HCT116 (cell line): ENCODE measurements around the gene SAMD14. TPM values are rescaled to one million over a fixed set of nuclear protein-coding genes. Genes with fewer than 3 reads are reported as not detected.

Experiments used
- ATAC-seq: fragments of 200-7000 bp; cut with Tn5 transposase; 2 replicates; pipeline ENCODE4 v1.9.1; 2020; ENCODE audit warnings: mild to moderate bottlenecking, moderate library complexity
- BruUV-seq: library from RNA; stranded (reverse); fragments of 400-500 nt; replicated peaks from 2 replicates; lab custom pipeline; 2021; lab: Mats Ljungman, UMichigan
- CTCF ChIA-PET: fragments of 300-600 bp; sonication (Branson Sonifier 250); formaldehyde crosslinking; loops from one replicate; lab custom pipeline; 2021; ENCODE audit warnings: antibody characterized with exemption; lab: Charles Lee
- POLR2A ChIA-PET: fragments of 300-600, 350-600 bp; sonication (Branson Sonifier 250); formaldehyde crosslinking; loops from one replicate; lab custom pipeline; 2021; ENCODE audit warnings: antibody characterized with exemption; lab: Charles Lee
- RAD21 ChIA-PET, 2 experiments: fragments of 300-600 bp; sonication (Branson Sonifier 250); formaldehyde crosslinking; loops; one replicate each; lab custom pipeline; 2023; ENCODE audit warnings: low total read pairs in 2 of 2; ENCODE audit not compliant: uncharacterized antibody in 2 of 2, unreplicated experiment in 2 of 2, low non-redundant PET in 1 of 2; lab: Charles Lee
- DNase-seq: peaks from one replicate; pipeline ENCODE4 v3.0.0-alpha.2; 2010; ENCODE audit warnings: low read depth, low spot score
- H2AFZ ChIP-seq: fragments of 200-600 bp; shearing (Covaris generic), sonication (generic); 2 replicates; pipeline ENCODE4 v1.6.1; 2017; ENCODE audit warnings: low read depth, mixed run types, mixed read lengths, antibody characterized with exemption, low read length; ENCODE audit not compliant: poor library complexity, severe bottlenecking
- H3K27ac ChIP-seq: 2 replicates; pipeline ENCODE4 v1.5.1; 2012; ENCODE audit warnings: low read depth, low read length
- H3K27me3 ChIP-seq: fragments of 200-600 bp; sonication (generic); 2 replicates; pipeline ENCODE4 v1.6.1; 2016; ENCODE audit warnings: mixed run types, low read length, mixed read lengths; ENCODE audit not compliant: insufficient read depth
- H3K36me3 ChIP-seq, 2 experiments: fragments of 200-500 bp in 1 of 2; fragments of 200-600 bp in 1 of 2; sonication (Bioruptor generic) in 1 of 2; sonication (generic) in 1 of 2; 2 replicates each; pipeline versions ENCODE4 v1.5.1 to v1.6.1; 2014 to 2016; ENCODE audit warnings: low read length in 2 of 2, inconsistent platforms in 1 of 2, mixed read lengths in 1 of 2, mixed run types in 1 of 2; ENCODE audit not compliant: insufficient read depth in 2 of 2, control insufficient read depth in 1 of 2
- H3K4me1 ChIP-seq, 2 experiments: fragments of 200-600 bp in 1 of 2; sonication (generic) in 1 of 2; 2 replicates each; pipeline versions ENCODE4 v1.5.1 to v1.6.1; 2012 to 2017; ENCODE audit warnings: low read length in 2 of 2, inconsistent platforms in 1 of 2, mild to moderate bottlenecking in 1 of 2, mixed read lengths in 1 of 2, mixed run types in 1 of 2, moderate library complexity in 1 of 2; ENCODE audit not compliant: insufficient read depth in 2 of 2, control insufficient read depth in 1 of 2
- H3K4me2 ChIP-seq: fragments of 200-600 bp; sonication (generic); 2 replicates; pipeline ENCODE4 v1.6.1; 2017; ENCODE audit warnings: mixed run types, low read length, mixed read lengths
- H3K4me3 ChIP-seq, 2 experiments: fragments of 200-600 bp in 1 of 2; sonication (generic) in 1 of 2; replicated peaks in 1 of 2; 2 replicates each; pipeline ENCODE4 v1.5.1; 2011 to 2016; ENCODE audit warnings: low read length in 2 of 2, control low read depth in 1 of 2, low read depth in 1 of 2, mild to moderate bottlenecking in 1 of 2, mixed read lengths in 1 of 2, mixed run types in 1 of 2
- H3K79me2 ChIP-seq: fragments of 200-600 bp; sonication (generic); 2 replicates; pipeline ENCODE4 v1.6.1; 2017; ENCODE audit warnings: mild to moderate bottlenecking, mixed run types, low read length, moderate library complexity, mixed read lengths; ENCODE audit not compliant: insufficient read depth
- H3K9ac ChIP-seq: fragments of 200-600 bp; sonication (generic); 2 replicates; pipeline ENCODE4 v1.6.1; 2016; ENCODE audit warnings: low read length, mixed read lengths
- H3K9me2 ChIP-seq: fragments of 200-600 bp; sonication (generic), shearing (Covaris generic); 2 replicates; pipeline ENCODE4 v1.6.1; 2017; ENCODE audit warnings: mixed run types, mild to moderate bottlenecking, moderate library complexity; ENCODE audit not compliant: insufficient read depth
- H3K9me3 ChIP-seq, 2 experiments: fragments of 200-500 bp in 1 of 2; fragments of 200-600 bp in 1 of 2; sonication (Bioruptor generic) in 1 of 2; sonication (generic) in 1 of 2; 2 replicates each; pipeline ENCODE4 v1.6.1; 2014 to 2017; ENCODE audit warnings: low read length in 2 of 2, mixed read lengths in 2 of 2, inconsistent platforms in 1 of 2, low read depth in 1 of 2, mild to moderate bottlenecking in 1 of 2, mixed run types in 1 of 2, moderate library complexity in 1 of 2; ENCODE audit not compliant: control insufficient read depth in 1 of 2, insufficient read depth in 1 of 2
- H4K20me1 ChIP-seq: fragments of 200-600 bp; sonication (generic), shearing (Covaris generic); 2 replicates; pipeline ENCODE4 v1.6.1; 2017; ENCODE audit warnings: mixed run types, mild to moderate bottlenecking, moderate library complexity; ENCODE audit not compliant: insufficient read depth
- CBX3 ChIP-seq: IDR thresholded peaks from 2 replicates; pipeline ENCODE4 v1.6.1; 2012; ENCODE audit warnings: low read depth
- CEBPB ChIP-seq: IDR thresholded peaks from 2 replicates; pipeline ENCODE4 v1.6.1; 2012; ENCODE audit warnings: low read depth
- CTCF ChIP-seq, 3 experiments: fragments of 200-600 bp in 1 of 3; sonication (generic) in 1 of 3; IDR thresholded peaks in 2 of 3; conservative IDR thresholded peaks in 1 of 3; 2 replicates each; pipeline ENCODE4 v1.5.1; 2012 to 2017; ENCODE audit warnings: low read depth in 2 of 3, low read length in 2 of 3, antibody characterized with exemption in 1 of 3, borderline replicate concordance in 1 of 3, control low read depth in 1 of 3, mild to moderate bottlenecking in 1 of 3, mixed read lengths in 1 of 3, mixed run types in 1 of 3, moderate library complexity in 1 of 3; ENCODE audit not compliant: insufficient read depth in 1 of 3
- EGR1 ChIP-seq: IDR thresholded peaks from 2 replicates; pipeline ENCODE4 v1.6.1; 2012; ENCODE audit warnings: low read depth
- ELF1 ChIP-seq: IDR thresholded peaks from 2 replicates; pipeline ENCODE4 v1.6.1; 2012; ENCODE audit warnings: low read depth, borderline replicate concordance
- EZH2 ChIP-seq: fragments of 200-600 bp; sonication (generic); IDR thresholded peaks from 2 replicates; pipeline ENCODE4 v1.6.1; 2017; ENCODE audit warnings: antibody characterized with exemption, mixed run types
- EZH2phosphoT487 ChIP-seq: fragments of 200-600 bp; IDR thresholded peaks from 2 replicates; pipeline ENCODE4 v1.6.1; 2018; ENCODE audit warnings: antibody characterized with exemption, borderline replicate concordance
- FOSL1 ChIP-seq: IDR thresholded peaks from 2 replicates; pipeline ENCODE4 v1.6.1; 2012; ENCODE audit warnings: low read depth
- JUND ChIP-seq: IDR thresholded peaks from 2 replicates; pipeline ENCODE4 v1.6.1; 2012
- MAX ChIP-seq: IDR thresholded peaks from 2 replicates; pipeline ENCODE4 v1.6.1; 2012
- POLR2A ChIP-seq: IDR thresholded peaks from 2 replicates; pipeline ENCODE4 v1.7.0; 2011; ENCODE audit warnings: borderline replicate concordance; ENCODE audit not compliant: insufficient read depth, insufficient read length; ENCODE audit errors: extremely low read depth
- POLR2AphosphoS5 ChIP-seq: IDR thresholded peaks from 2 replicates; pipeline ENCODE4 v1.6.1; 2011; ENCODE audit warnings: mild to moderate bottlenecking, low read depth, low read length, moderate library complexity
- RAD21 ChIP-seq: IDR thresholded peaks from 2 replicates; pipeline ENCODE4 v1.6.1; 2012; ENCODE audit warnings: low read depth, mild to moderate bottlenecking
- REST ChIP-seq: IDR thresholded peaks from 2 replicates; pipeline ENCODE4 v1.6.1; 2012; ENCODE audit warnings: low read depth
- SIN3A ChIP-seq: IDR thresholded peaks from 2 replicates; pipeline ENCODE4 v1.6.1; 2012; ENCODE audit warnings: low read depth
- SP1 ChIP-seq: IDR thresholded peaks from 2 replicates; pipeline ENCODE4 v1.6.1; 2012; ENCODE audit warnings: low read depth
- SRF ChIP-seq: IDR thresholded peaks from 2 replicates; pipeline ENCODE4 v1.6.1; 2012; ENCODE audit warnings: low read depth
- YY1 ChIP-seq: IDR thresholded peaks from 2 replicates; pipeline ENCODE4 v1.6.1; 2011; ENCODE audit warnings: low read length, low read depth, moderate library complexity, mild to moderate bottlenecking; ENCODE audit not compliant: insufficient replicate concordance; ENCODE audit errors: extremely low read depth
- ZFX ChIP-seq: fragments of 450-650 bp; IDR thresholded peaks from 2 replicates; pipeline ENCODE4 v1.6.1; 2017
- ZNF274 ChIP-seq: fragments of 200-500 bp; sonication (Bioruptor generic); IDR thresholded peaks from 2 replicates; pipeline ENCODE4 v1.6.1; 2014; ENCODE audit warnings: mild to moderate bottlenecking, low read depth, low read length, inconsistent platforms
- intact Hi-C: fragments of 100-400 bp; cut with micrococcal nuclease; formaldehyde crosslinking; loops from 2 replicates; pipeline ENCODE4 v1.10.0; 2022
- total RNA-seq: library from RNA; stranded (reverse); gene quantifications from one replicate; pipeline ENCODE4 v1.2.1, GENCODE V29; 2021; ENCODE audit not compliant: unreplicated experiment

The SAMD14 gene
- total RNA-seq, 1 experiment from 2014 or later: 1.5 TPM

GRCh38 chr17:50161911-50162288, 31.9 kb upstream of the SAMD14 start:
- Histone ChIP-seq H3K79me2 (no peaks in the 10 kb centered on the region), H3K27me3 (no peaks in the 10 kb centered on the region), H4K20me1 (no peaks in the 10 kb centered on the region), H3K36me3 (no peaks in the 10 kb centered on the region), H3K4me2 (peak overlapping the region; percentile 88), H3K9me2 (no peaks in the 10 kb centered on the region), H3K9ac (peak overlapping the region; percentile 21), H3K9me3 (no peaks in the 10 kb centered on the region), H2AFZ (peak overlapping the region; percentile 76), H3K27ac (no peak overlapping the region), H3K4me1 (peaks cover 20 to 36% of the 10 kb centered on the region in 2 experiments), H3K4me3 (peak overlapping the region in 1 of 2 experiments; percentile 59; a peak in 2 of 4 replicates)
- ATAC-seq (peak; percentile 5; the same call in 1 of the 2 replicates), DNase-seq (no peak)
- POLR2A ChIA-PET: interaction anchor here (2.8 kb wide), 1 partner anchor 10 kb away, joined by 22 read pairs; no protein-coding TSS in a partner anchor
- BruUV-seq: no TSS peak
- intact Hi-C loops: loop anchor here (2.0 kb wide), 1 partner anchor 47 kb away; no protein-coding TSS in a partner anchor
- TF ChIP-seq FOSL1: no peak
- TF ChIP-seq SIN3A: no peak
- TF ChIP-seq EZH2phosphoT487: no peak
- no peak for TF ChIP-seq ZFX
- no peak for TF ChIP-seq YY1
- no peak for TF ChIP-seq POLR2AphosphoS5
- no peak for TF ChIP-seq MAX
- TF ChIP-seq JUND: no peak
- TF ChIP-seq ZNF274: no peak
- no peak for TF ChIP-seq CTCF (IDR thresholded peaks at IDR 0.05 in 2 of 3, conservative IDR thresholded peaks at IDR 0.05 in 1 of 3; ENCODE audit: borderline replicate concordance in 1 of 3, insufficient read depth in 1 of 3, low read depth in 2 of 3, low read length in 2 of 3)
- no peak for TF ChIP-seq EZH2
- TF ChIP-seq SP1: no peak
- no peak for TF ChIP-seq REST
- TF ChIP-seq POLR2A: no peak
- TF ChIP-seq ELF1: no peak
- no peak for TF ChIP-seq RAD21
- TF ChIP-seq CBX3: no peak
- no peak for TF ChIP-seq SRF
- TF ChIP-seq EGR1: no peak
- no peak for TF ChIP-seq CEBPB
- RAD21 ChIA-PET: no interaction called here
- CTCF ChIA-PET: interaction anchor here (1.0 to 2.8 kb wide), 9 partner anchors 10 to 173 kb away, joined by 3 to 31 read pairs (median 5); partner anchors contain the start of gene PPP1R9B
